CD8-positive, alpha-beta memory T cell (primary cell): Measurements from ENCODE around the gene SLCO1A2. TPM values are rescaled to one million over a fixed set of nuclear protein-coding genes. Genes with fewer than 3 reads are reported as not detected.
A peak's percentile ranks its signal among the peaks of the same experiment; 100 is the strongest.
"Not testable (repeated sequence)": the region's sequence is repeated elsewhere in the genome, so short reads cannot be mapped to it uniquely, and the experiment has no call there.

Source experiments
- CTCF ChIA-PET: fragments of 350-600 bp; sonication (Branson Sonifier 250); formaldehyde crosslinking; loops from one replicate; lab custom pipeline; 2021; ENCODE audit warnings: antibody characterized with exemption; lab: Charles Lee
- POLR2A ChIA-PET: fragments of 350-600 bp; sonication (Branson Sonifier 250); formaldehyde crosslinking; loops from one replicate; lab custom pipeline; 2021; ENCODE audit warnings: antibody characterized with exemption; lab: Charles Lee
- DNase-seq, 5 donors: peaks; one replicate each; pipeline versions ENCODE4 v3.0.0 to v3.0.0-alpha.2; 2020 to 2022; ENCODE audit warnings: mixed read lengths in 1 of 5
- H3K27ac ChIP-seq: one replicate; pipeline ENCODE4 v1.7.0; 2013; ENCODE audit warnings: low read depth, mild to moderate bottlenecking, low read length, moderate library complexity
- H3K27me3 ChIP-seq: 2 replicates; pipeline ENCODE4 v1.7.0; 2013; ENCODE audit warnings: low read length, mild to moderate bottlenecking; ENCODE audit not compliant: insufficient read depth, poor library complexity, severe bottlenecking
- H3K36me3 ChIP-seq: 2 replicates; pipeline ENCODE4 v1.7.0; 2013; ENCODE audit warnings: mild to moderate bottlenecking, low read length, moderate library complexity; ENCODE audit not compliant: insufficient read depth
- H3K4me1 ChIP-seq: 2 replicates; pipeline ENCODE4 v1.7.0; 2013; ENCODE audit warnings: mild to moderate bottlenecking, low read length, moderate library complexity; ENCODE audit not compliant: insufficient read depth
- H3K4me3 ChIP-seq: 2 replicates; pipeline ENCODE4 v1.7.0; 2013; ENCODE audit warnings: mild to moderate bottlenecking, low read length
- H3K9me3 ChIP-seq: 2 replicates; pipeline ENCODE4 v1.7.0; 2013; ENCODE audit warnings: mild to moderate bottlenecking, low read length
- H3K27ac Mint-ChIP-seq, 8 donors: one replicate each; pipeline ENCODE4 v1.8.0; 2020 to 2021; ENCODE audit warnings: mixed read lengths in 8 of 8, mild to moderate bottlenecking in 6 of 8, inconsistent platforms in 3 of 8, moderate library complexity in 3 of 8
- H3K27me3 Mint-ChIP-seq, 2 donors: one replicate each; pipeline ENCODE4 v1.8.0; 2020 to 2021; ENCODE audit warnings: mixed read lengths in 2 of 2, mild to moderate bottlenecking in 1 of 2, moderate library complexity in 1 of 2
- H3K36me3 Mint-ChIP-seq, 3 donors: one replicate each; pipeline ENCODE4 v1.8.0; 2020 to 2021; ENCODE audit warnings: mixed read lengths in 3 of 3, inconsistent platforms in 1 of 3, mild to moderate bottlenecking in 1 of 3
- H3K4me1 Mint-ChIP-seq, 3 donors: one replicate each; pipeline ENCODE4 v1.8.0; 2020 to 2021; ENCODE audit warnings: mixed read lengths in 3 of 3, inconsistent platforms in 1 of 3, mild to moderate bottlenecking in 1 of 3
- H3K4me3 Mint-ChIP-seq, 7 donors: one replicate each; pipeline ENCODE4 v1.8.0; 2020 to 2021; ENCODE audit warnings: mixed read lengths in 7 of 7, mild to moderate bottlenecking in 6 of 7, moderate library complexity in 4 of 7, inconsistent platforms in 2 of 7
- H3K9me3 Mint-ChIP-seq, 5 donors: one replicate each; pipeline ENCODE4 v1.8.0; 2020 to 2022; ENCODE audit warnings: mixed read lengths in 5 of 5, mild to moderate bottlenecking in 3 of 5, moderate library complexity in 2 of 5, inconsistent platforms in 1 of 5
- polyA plus RNA-seq: library from polyadenylated mRNA; unstranded; fragments of 300-500 nt; fragmentation: Illumina TruSeq; gene quantifications from one replicate; pipeline ENCODE4 v1.2.3, GENCODE V29; 2021
- total RNA-seq, 2 experiments: library from RNA; stranded (reverse); gene quantifications; one replicate each; pipeline ENCODE4 v1.2.3, GENCODE V29; 2021

SLCO1A2 gene
- total RNA-seq: under 1 TPM in 1 of 2 experiments, not detected in 1; 0.07 TPM
- not detected for polyA plus RNA-seq

DNA sequence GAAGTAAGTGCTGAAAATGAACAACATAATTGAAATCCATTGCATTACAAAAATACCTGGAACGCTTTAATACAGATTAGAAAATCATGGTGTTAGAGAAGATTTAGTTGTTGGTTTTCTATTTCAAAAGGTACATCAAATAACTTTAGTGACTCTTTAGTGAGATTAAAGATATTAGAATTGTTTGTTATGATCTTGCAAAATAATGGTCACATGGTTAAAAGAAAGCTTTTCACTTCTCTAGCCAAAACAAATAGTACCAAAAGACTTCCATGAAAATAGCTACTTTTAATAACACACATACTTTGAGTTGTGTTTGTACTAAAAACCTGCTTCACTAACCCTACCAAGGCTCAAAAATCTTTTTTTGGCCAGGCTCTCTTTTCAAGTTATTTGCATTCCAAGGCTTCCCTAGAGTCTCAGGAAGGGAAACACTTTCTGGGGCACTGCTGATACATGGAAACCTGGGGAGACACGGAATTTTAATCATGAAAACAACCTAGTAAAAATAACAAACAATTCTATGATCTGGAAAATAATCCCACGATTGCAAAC lies at the start of gene SLCO1A2:
TSS of gene SLCO1A2 (minus strand) at position 147 of the 555 bp plus-strand sequence. CDS start 270 bp downstream, outside the sequence.
- Mint-ChIP-seq H3K9me3 (peaks cover 1 to 7% (median 3%) of the 10 kb centered on the region in 5 donors), H3K4me3 (no peak within 1 kb of the TSS), H3K27ac (no peak within 1 kb of the TSS), H3K36me3 (no peaks in the 10 kb centered on the region), H3K4me1 (no peaks in the 10 kb centered on the region), H3K27me3 (peaks cover 4 to 21% of the 10 kb centered on the region in 2 donors)
- H3K4me1 ChIP-seq: no peaks in the 10 kb centered on the region
- H3K9me3 ChIP-seq: no peaks in the 10 kb centered on the region
- H3K27me3 ChIP-seq: no peaks in the 10 kb centered on the region
- H3K27ac ChIP-seq: no peak within 1 kb of the TSS
- no peak for DNase-seq
- ChIA-PET POLR2A (no interaction called here), CTCF (no interaction called here)
- no peaks in the 10 kb centered on the region for H3K36me3 ChIP-seq
- no peak within 1 kb of the TSS for H3K4me3 ChIP-seq

- Mint-ChIP-seq H3K4me1 (no peaks in the 10 kb centered on the region), H3K27me3 (peaks cover 6 to 16% of the 10 kb centered on the region in 2 donors), H3K4me3 (no peak overlapping the region), H3K27ac (no peak overlapping the region), H3K36me3 (no peaks in the 10 kb centered on the region), H3K9me3 (peaks cover 0 to 1% (median 0%) of the 10 kb centered on the region in 5 donors)
- H3K27ac ChIP-seq: no peak overlapping the region
- H3K27me3 ChIP-seq: peaks cover 4% of the 10 kb centered on the region
- ChIA-PET POLR2A (no interaction called here), CTCF (no interaction called here)
- no peaks in the 10 kb centered on the region for H3K4me1 ChIP-seq
- DNase-seq: no peak
- H3K4me3 ChIP-seq: no peak overlapping the region
- H3K36me3 ChIP-seq: no peaks in the 10 kb centered on the region
- H3K9me3 ChIP-seq: no peaks in the 10 kb centered on the region
Measured at GRCh38 chr12:21384261-21384660, 49.5 kb upstream of the SLCO1A2 start.

DNA sequence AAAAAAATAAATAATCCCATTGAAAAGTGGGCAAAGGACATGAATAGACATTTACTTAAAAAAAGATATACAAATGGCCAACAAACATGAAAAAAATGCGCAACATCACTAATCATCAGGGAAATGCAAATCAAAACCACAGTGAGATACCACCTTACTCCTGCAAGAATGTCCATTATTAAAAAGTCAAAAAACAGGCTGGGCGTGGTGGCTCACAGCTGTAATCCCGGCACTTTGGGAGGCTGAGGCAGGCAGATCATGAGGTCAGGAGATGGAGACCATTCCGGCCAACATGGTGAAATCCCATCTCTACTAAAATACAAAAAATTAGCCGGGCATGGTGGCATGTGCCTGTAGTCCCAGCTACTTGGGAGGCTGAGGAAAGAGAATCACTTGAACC lies 46.6 kb upstream of the SLCO1A2 start:
- H3K4me1 ChIP-seq, H3K27ac Mint-ChIP-seq, H3K4me3 ChIP-seq, H3K9me3 ChIP-seq, H3K9me3 Mint-ChIP-seq, CTCF ChIA-PET, H3K36me3 Mint-ChIP-seq, H3K4me3 Mint-ChIP-seq, H3K36me3 ChIP-seq, DNase-seq, H3K27ac ChIP-seq, POLR2A ChIA-PET, H3K27me3 ChIP-seq, H3K4me1 Mint-ChIP-seq: not testable (repeated sequence)
- peaks cover 10 to 30% of the 10 kb centered on the region in 2 donors for H3K27me3 Mint-ChIP-seq

DNA sequence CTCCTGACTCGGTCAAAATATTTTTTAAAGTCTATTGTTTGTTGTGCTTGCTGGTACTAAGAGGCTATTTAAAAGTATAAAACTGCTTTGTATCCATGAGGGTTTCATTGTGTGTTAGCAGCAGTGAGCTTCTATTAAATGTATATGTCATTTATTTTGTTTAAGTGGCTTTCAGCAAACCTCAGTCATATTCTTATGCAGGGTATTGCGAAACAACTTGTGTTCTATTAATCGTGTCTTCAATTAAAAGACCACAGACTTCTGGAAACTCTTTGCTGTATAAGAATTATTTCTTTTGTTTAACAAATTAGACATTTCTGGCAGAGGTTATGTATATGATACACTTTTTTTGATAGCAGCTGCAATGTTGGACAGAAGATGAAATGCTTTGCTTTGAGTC lies 44.5 kb upstream of the SLCO1A2 start:
- H3K9me3 ChIP-seq: no peaks in the 10 kb centered on the region
- no peaks in the 10 kb centered on the region for H3K4me1 Mint-ChIP-seq
- no peak for DNase-seq
- POLR2A ChIA-PET: no interaction called here
- no peaks in the 10 kb centered on the region for H3K36me3 Mint-ChIP-seq
- peaks cover 12 to 30% of the 10 kb centered on the region in 2 donors for H3K27me3 Mint-ChIP-seq
- H3K4me3 Mint-ChIP-seq: no peak overlapping the region
- peaks cover 4% of the 10 kb centered on the region for H3K27me3 ChIP-seq
- no peaks in the 10 kb centered on the region for H3K4me1 ChIP-seq
- H3K27ac Mint-ChIP-seq: no peak overlapping the region
- no peak overlapping the region for H3K27ac ChIP-seq
- H3K36me3 ChIP-seq: no peaks in the 10 kb centered on the region
- no peak overlapping the region for H3K4me3 ChIP-seq
- H3K9me3 Mint-ChIP-seq: peaks cover 0 to 1% (median 0%) of the 10 kb centered on the region in 5 donors
- CTCF ChIA-PET: no interaction called here

DNA sequence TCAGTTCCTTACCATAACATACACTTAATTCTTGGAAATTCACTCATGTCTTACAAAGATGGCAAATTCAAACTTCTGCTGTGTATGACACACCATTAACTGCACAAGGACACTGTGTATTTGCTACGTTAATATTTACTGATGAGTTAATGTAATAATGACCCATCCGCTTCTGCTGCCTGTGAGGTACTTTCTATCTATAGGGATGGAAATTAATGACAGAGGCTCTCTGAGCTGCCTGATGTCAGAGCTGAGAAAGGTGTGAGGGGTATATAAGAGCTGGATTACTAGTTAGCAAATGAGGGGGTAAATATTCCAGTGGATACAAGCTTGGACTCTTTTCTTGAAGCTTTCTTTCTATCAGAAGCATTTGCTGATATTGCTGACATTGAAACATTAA lies 37.9 kb upstream of the SLCO1A2 start, which contains the start of gene IAPP:
TSS of gene IAPP (plus strand) at position 301 of the 400 bp plus-strand sequence. CDS start 450 bp downstream, outside the sequence.
- no peak for DNase-seq
- Mint-ChIP-seq H3K4me1 (peaks cover 10 to 18% (median 17%) of the 10 kb centered on the region in 3 donors), H3K36me3 (no peaks in the 10 kb centered on the region), H3K4me3 (no peak within 1 kb of the TSS), H3K9me3 (no peaks in the 10 kb centered on the region), H3K27me3 (peaks cover 3 to 4% of the 10 kb centered on the region in 2 donors), H3K27ac (peak within 1 kb of the TSS in 1 of 8 donors; percentile 52)
- Histone ChIP-seq H3K9me3 (no peaks in the 10 kb centered on the region), H3K4me3 (no peak within 1 kb of the TSS), H3K27me3 (no peaks in the 10 kb centered on the region), H3K36me3 (no peaks in the 10 kb centered on the region), H3K27ac (no peak within 1 kb of the TSS), H3K4me1 (no peaks in the 10 kb centered on the region)
- CTCF ChIA-PET: no interaction called here
- POLR2A ChIA-PET: no interaction called here

DNA sequence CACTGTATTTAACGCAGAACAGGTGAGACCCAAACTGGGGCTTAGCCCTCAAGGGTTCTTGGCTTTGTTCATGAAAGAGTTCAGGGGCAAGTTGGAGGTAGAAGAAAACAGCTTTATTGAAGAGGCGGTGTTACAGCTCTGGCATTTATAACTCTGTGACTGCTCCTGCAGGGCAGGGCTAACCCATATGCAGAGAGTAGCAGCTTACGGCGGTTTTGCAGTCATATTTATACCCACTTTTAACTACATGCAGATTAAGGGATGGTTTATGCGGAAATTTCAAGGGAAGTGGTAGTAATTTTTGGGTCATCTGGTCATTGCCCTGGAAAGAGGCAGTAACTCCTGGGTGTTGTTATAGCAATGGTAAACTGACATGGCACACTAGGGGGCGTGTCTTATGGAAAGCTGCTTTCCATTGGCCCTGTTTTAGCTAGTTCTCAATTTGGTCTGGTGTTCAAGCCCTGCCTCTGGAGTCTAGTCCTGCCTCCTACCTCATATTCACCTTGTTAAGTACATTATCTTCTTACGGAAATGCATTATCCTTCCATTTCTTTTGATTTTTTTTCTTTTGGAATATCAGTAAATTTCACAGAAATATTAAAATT lies 36.2 kb upstream of the SLCO1A2 start:
- H3K4me1 ChIP-seq: no peaks in the 10 kb centered on the region
- Mint-ChIP-seq H3K36me3 (no peaks in the 10 kb centered on the region), H3K9me3 (no peaks in the 10 kb centered on the region), H3K27ac (no peak overlapping the region), H3K27me3 (peaks cover 0 to 5% of the 10 kb centered on the region in 2 donors), H3K4me3 (no peak overlapping the region), H3K4me1 (peaks cover 11 to 18% (median 17%) of the 10 kb centered on the region in 3 donors)
- no peak overlapping the region for H3K4me3 ChIP-seq
- H3K9me3 ChIP-seq: no peaks in the 10 kb centered on the region
- ChIA-PET CTCF (no interaction called here), POLR2A (no interaction called here)
- H3K27me3 ChIP-seq: no peaks in the 10 kb centered on the region
- no peak for DNase-seq
- no peaks in the 10 kb centered on the region for H3K36me3 ChIP-seq
- H3K27ac ChIP-seq: no peak overlapping the region

GRCh38 chr12:21369141-21369980 lies 34.6 kb upstream of the SLCO1A2 start:
- H3K4me1 ChIP-seq: no peaks in the 10 kb centered on the region
- Mint-ChIP-seq H3K9me3 (peaks cover 0 to 6% (median 4%) of the 10 kb centered on the region in 5 donors), H3K36me3 (peaks cover 0 to 2% (median 0%) of the 10 kb centered on the region in 3 donors), H3K27ac (peak overlapping the region in 3 of 8 donors; percentile 2 to 9 (median 2)), H3K4me3 (peak overlapping the region in 5 of 7 donors; percentile 2 to 21 (median 9)), H3K27me3 (peaks cover 0 to 5% of the 10 kb centered on the region in 2 donors), H3K4me1 (peaks cover 11 to 18% (median 17%) of the 10 kb centered on the region in 3 donors)
- H3K4me3 ChIP-seq: no peak overlapping the region
- H3K27me3 ChIP-seq: no peaks in the 10 kb centered on the region
- H3K27ac ChIP-seq: no peak overlapping the region
- CTCF ChIA-PET: no interaction called here
- POLR2A ChIA-PET: no interaction called here
- DNase-seq: no peak
- no peaks in the 10 kb centered on the region for H3K9me3 ChIP-seq
- H3K36me3 ChIP-seq: no peaks in the 10 kb centered on the region

DNA sequence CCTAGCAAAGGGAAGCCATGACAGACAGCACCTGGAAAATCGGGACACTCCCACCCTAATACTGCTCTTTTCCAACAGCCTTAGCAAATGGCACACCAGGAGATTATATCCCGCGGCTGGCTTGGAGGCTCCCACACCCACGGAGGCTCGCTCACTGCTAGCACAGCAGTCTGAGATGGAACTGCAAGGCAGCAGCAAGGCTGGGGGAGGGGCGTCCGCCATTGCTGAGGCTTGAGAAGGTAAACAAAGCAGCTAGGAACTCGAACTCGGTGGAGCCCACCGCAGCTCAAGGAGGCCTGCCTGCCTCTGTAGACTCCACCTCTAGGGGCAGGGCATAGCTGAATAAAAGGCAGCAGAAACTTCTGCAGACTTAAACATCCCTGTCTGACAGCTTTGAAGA lies 25.9 kb upstream of the SLCO1A2 start:
- H3K27me3 ChIP-seq, H3K4me1 ChIP-seq, H3K9me3 ChIP-seq, H3K4me3 ChIP-seq, H3K27ac Mint-ChIP-seq, H3K36me3 Mint-ChIP-seq, DNase-seq, POLR2A ChIA-PET, H3K27ac ChIP-seq, CTCF ChIA-PET, H3K27me3 Mint-ChIP-seq, H3K4me1 Mint-ChIP-seq, H3K4me3 Mint-ChIP-seq, H3K36me3 ChIP-seq: not testable (repeated sequence)
- H3K9me3 Mint-ChIP-seq: peaks cover 0 to 11% (median 4%) of the 10 kb centered on the region in 5 donors
